HCEC 1CT (cell line): ENCODE data around the gene CCNK.
A peak's percentile ranks its signal among the peaks of the same experiment; 100 is the strongest.

ENCODE experiments used
- DNase-seq: peaks from one replicate; pipeline ENCODE4 v3.0.0-alpha.2; 2017

The CCNK gene

GRCh38 chr14:99521176-99522024 is 40.2 kb downstream of the CCNK start:
- DNase-seq = no peak

DNA sequence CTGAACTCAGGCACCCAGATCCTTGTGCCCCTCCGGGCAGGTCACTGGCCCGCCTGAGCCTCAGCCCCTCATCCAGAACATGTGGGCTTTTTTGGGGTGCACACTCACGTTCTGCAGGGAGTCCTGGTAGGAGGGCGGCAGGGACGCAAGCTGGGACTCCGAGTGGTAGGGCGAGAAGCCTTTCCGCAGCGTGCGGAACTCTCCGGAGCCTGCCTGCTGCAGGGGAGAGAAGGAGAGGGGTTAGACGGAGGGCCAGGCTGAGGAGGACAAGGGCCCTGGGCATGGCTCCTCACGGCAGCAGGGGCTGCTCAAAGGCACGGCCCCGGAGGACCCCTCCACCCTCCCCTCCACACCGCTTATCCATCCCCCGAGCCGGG is 40.8 kb downstream of the CCNK start:
- no peak for DNase-seq

DNA sequence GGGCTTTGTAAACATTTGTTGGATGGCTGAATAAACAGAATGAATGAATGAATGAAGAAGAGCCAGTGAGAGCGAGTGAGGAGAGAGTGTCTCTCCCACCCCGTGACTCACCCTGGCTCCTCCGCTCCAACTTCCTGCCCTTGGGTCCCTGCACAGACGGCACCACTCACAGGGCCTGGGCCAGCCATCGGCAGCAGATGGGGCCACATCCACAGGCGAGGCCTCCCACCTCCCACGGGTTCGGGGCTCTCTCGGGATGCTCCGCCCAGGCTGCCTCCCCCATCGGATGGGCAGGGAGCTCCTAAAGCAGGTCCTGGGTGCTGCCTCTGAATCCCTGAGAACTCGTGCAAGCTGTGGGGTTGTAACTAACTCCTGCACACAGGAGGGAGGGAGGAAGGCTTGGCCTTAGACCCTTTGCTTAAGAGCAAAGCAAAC is 41.3 kb downstream of the CCNK start:
- peak; percentile 43 for DNase-seq

DNA sequence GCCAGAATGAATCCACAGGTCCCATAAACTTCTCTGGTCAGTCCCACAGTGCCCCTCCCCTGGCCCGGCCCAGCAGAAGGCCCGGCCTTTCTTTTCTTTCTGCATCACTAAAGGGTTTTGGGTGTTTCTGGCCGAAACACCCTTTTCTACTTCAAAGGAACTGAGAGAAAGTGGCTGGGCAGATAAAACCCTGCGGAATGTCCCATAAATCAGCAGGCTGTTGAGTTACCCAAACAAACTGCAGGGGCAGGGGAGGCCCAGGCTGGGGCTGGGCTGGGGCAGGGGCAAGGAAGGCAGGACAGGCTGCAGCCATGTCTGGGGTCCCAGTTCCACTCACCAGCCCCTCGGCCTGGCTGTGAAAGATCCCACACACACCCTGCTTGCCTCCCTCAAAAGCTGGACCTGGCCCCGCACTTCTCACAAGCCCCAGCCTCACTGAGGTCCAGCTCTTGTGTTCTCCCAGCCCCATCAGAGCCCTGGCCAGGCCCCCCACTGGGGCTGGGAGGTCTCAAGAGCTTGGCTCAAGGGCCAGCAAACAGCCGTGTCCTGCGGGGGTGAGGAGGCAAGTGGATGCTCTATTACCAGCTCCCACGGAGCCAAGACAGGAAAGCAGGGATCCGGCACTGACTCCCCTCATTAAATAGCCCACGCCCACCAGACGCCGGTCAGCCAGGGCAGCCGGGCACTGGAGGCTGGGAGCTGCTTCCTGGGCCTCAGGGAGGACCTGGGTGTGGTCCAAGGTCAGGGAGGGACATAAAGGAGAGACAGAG is 41.9 kb downstream of the CCNK start:
- no peak for DNase-seq

DNA sequence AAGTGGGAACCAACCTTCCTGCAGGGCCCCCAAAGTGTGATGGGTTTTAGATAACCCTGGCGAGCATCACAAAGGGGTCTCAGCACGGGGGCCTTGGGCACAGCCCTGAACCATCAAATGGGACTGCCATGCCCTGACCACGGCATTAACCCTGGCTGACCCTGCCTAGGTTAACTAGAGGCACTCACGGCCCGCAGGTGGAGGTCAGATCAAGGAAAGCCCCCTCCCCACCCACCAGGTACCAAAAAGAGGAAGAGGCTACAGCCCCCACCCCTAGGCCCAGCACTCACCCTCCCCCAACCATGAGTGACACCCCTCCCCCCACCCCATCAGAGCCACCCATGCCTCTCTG is 42.5 kb downstream of the CCNK start:
- no peak for DNase-seq

- DNase-seq = no peak
These were observed 43.0 kb downstream of the CCNK start for GRCh38 chr14:99524091-99524661.

DNA sequence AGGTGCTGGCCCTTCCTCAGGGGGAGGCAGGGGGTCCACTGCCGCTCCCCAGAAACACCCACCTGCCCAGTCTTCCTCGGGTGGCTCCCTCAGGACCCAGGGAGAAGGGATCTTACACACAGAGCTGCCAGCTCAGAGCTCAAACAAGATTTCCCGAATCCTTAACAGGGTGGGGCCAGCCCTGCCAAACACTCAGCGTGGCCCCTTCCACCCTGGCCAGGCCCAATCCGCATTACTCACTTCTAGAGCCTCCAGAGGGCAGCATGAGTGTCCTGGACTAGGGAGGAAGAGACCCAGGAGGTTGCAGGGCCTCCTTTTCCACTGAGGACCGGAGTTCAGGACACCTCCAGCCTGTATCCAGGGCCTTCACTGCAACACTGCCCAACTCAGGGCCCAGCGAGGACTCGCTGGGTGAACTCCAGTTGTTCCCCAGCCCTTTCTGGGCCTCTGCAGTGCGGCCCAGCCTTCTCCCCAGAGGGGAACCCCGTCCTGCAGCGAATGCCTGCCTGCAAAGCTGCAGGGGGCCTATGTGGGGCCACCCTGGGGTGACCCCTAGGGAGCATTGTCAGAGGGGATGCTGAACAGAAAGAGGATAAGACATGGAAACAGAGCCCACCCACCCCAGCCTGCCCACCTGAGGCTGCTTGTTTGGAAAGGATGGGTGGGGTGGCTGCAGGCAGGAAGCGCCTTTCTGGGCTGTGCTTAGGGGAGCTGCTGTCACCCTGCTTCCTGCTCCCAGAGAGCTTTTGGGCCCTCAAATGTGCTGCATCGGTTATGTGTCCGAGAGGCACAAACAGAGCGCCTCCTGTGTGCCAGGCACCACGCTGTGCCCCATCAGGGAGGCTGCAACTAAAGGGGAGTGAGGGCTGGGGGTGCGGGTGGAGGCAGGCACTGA is 43.8 kb downstream of the CCNK start:
- peak; percentile 46 for DNase-seq

DNA sequence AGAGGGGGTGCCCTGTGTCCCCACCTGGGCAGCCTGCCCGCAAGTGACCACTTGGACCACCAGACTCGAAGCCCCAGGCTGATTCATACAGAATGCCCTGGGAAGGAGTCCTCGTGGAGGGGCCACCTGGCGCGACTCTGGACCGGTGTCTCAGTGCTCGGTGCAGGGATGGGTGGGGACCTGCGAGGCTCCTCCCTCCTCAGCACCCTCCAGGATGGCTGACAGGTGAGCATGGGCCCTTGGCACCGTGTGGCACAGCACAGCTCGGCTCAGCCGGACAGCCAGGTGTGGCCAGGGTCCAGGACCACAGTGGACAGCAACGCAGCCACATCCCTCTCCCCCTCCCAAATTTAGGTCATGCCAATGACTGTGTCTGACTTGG is 44.5 kb downstream of the CCNK start:
- DNase-seq = no peak

- no peak for DNase-seq
These were observed 45.8 kb downstream of the CCNK start for GRCh38 chr14:99527026-99527425.

GRCh38 chr14:99527427-99528076 is 46.3 kb downstream of the CCNK start:
- DNase-seq = no peak

DNA sequence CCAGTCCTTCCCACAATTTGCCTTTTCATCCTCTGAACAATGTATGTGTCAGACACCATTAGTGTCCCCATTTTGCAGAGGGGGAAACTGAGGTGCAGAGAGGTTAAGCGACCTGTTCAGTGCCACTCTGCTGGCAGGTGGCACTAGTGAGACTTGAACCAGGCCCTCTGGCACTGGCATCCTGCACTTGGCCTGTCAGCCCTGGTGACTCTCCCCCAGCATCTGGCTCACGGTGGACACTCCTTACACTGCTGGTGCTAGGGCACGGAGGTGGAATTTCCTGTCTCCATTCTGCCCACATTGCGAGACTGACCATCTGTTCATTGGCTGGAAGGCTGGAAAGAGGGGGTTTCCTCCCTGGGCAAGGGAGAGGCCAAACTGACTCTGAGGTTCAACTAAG is 48.7 kb downstream of the CCNK start:
- DNase-seq = no peak

- DNase-seq = no peak
These were observed 49.4 kb downstream of the CCNK start for GRCh38 chr14:99530407-99531155.

DNA sequence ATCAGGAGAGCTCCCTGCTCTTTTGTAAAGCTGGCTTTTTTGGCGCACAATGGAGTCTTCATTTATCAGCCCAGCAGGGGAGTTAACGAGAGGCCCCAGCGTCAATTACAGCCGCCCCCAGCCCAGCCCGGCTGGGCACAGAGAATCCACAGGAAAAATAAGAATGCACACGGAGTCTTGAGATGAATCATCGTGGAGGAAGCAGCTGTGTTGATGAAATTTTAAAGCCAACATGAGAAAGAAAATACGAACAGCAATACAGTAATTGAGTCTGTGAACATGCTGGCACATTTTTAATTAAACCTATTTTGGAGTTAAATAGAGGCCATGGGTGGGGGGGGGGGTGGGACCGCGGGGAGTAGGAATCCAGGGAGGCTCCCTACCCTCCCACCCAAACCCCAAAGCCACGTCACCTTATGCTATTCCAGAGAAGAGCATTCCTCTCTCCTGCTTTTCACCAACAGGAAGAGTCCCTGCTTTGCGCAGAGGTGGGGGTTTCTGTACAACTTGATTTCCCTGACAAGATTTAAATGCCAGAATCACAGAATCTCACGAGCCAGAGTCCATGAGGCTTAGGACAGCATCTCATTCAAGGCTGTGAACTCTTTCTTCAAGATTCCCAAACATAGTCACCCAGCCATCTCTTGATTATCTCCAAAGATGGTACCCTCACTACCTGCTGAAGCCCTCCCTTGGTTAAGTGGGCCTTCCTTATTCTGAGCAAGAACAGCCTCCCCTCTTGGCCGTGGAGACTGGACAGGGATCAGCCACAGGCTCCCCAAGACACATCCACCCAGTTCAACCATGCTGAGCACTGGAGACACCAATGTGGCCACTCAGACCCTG is 50.3 kb downstream of the CCNK start:
- DNase-seq = peak; percentile 22

DNA sequence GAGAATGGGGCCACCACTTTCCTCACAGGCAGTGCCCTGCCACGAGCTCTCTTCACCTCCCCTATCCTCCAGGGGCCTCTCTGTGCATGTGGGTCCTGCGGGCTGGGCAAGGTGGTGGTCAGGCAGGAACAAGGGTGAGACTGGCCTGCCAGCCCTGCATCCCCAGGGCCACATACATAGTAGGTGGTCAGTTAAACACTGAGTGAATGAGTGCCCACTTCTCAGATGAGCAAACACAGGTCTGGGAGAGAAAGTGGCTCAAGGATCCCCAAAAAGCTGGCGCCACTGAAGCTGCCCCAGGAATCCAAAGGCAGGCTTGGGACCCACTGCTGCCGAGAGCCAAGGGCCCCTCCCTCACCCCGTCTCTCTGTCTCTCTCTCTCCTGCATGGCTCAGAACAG is 51.1 kb downstream of the CCNK start:
- no peak for DNase-seq

- DNase-seq = no peak
These were observed 53.1 kb downstream of the CCNK start for GRCh38 chr14:99534333-99534732.

- no peak for DNase-seq
These were observed 53.7 kb downstream of the CCNK start for GRCh38 chr14:99534863-99535262.

GRCh38 chr14:99535448-99535847 is 54.2 kb downstream of the CCNK start:
- no peak for DNase-seq

- no peak for DNase-seq
These were observed 54.9 kb downstream of the CCNK start for GRCh38 chr14:99535908-99536778.

DNA sequence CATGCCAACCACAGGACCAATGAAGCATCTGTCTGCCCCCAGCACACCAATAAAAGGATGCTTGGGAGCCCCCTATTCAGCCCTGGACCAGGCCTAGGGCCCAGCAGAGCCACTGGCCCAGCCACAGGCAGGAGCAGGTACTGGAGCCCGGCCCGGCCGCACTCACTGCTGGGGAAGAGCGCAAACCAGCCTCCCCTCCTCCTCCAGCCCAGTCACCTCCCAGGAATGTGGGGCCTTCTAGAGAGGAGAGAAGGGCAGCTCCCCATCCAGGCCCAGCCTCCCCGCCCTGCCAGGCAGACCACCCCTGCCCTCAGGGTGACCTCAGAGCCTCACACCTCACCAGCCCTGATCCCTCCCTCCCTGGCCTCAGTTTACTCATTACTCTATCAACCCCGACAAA is 56.2 kb downstream of the CCNK start:
- DNase-seq = peak; percentile 72

GRCh38 chr14:99538275-99538674 is 57.1 kb downstream of the CCNK start:
- no peak for DNase-seq
